PFSK-1 (cell line): Measurements from ENCODE around the gene ADAM10.

Source experiments
- FOXP2 ChIP-seq: optimal IDR thresholded peaks from 2 replicates; pipeline ENCODE3; 2011; ENCODE audit warnings: borderline replicate concordance, control low read depth, inconsistent platforms; ENCODE audit not compliant: insufficient read depth; ENCODE audit errors: extremely low read length, extremely low read depth
- POLR2AphosphoS5 ChIP-seq: IDR thresholded peaks from 2 replicates; pipeline ENCODE4 v1.6.1; 2012; ENCODE audit warnings: low read depth, mild to moderate bottlenecking, control low read depth, low read length, moderate library complexity
- REST ChIP-seq, 2 experiments: IDR thresholded peaks; 2 replicates each; pipeline versions ENCODE4 v1.6.1 to v1.8.0; 2011 to 2012; ENCODE audit warnings: low read depth in 2 of 2, low read length in 2 of 2, control low read depth in 1 of 2, inconsistent platforms in 1 of 2, mild to moderate bottlenecking in 1 of 2, moderate library complexity in 1 of 2; ENCODE audit not compliant: insufficient read depth in 1 of 2
- SIN3A ChIP-seq: IDR thresholded peaks from 2 replicates; pipeline ENCODE4 v1.6.1; 2012; ENCODE audit warnings: mild to moderate bottlenecking, low read length, moderate library complexity, borderline replicate concordance; ENCODE audit not compliant: insufficient read depth
- TAF1 ChIP-seq: IDR thresholded peaks from 2 replicates; pipeline ENCODE4 v1.6.1; 2012; ENCODE audit warnings: low read length, control low read depth, borderline replicate concordance; ENCODE audit not compliant: insufficient read depth

ADAM10 gene

GRCh38 chr15:58707397-58707796 lies 42.1 kb downstream of the ADAM10 start:
- TF ChIP-seq REST (IDR thresholded peaks at IDR 0.05; ENCODE audit: insufficient read depth in 1 of 2, low read depth in 2 of 2, low read length in 2 of 2) (no peak), SIN3A (no peak), TAF1 (no peak), FOXP2 (no peak), POLR2AphosphoS5 (no peak)

- no peak for TF ChIP-seq TAF1
- no peak for TF ChIP-seq FOXP2
- no peak for TF ChIP-seq REST (IDR thresholded peaks at IDR 0.05; ENCODE audit: insufficient read depth in 1 of 2, low read depth in 2 of 2, low read length in 2 of 2)
- no peak for TF ChIP-seq SIN3A
- no peak for TF ChIP-seq POLR2AphosphoS5
Observed at GRCh38 chr15:58705105-58705504, 44.4 kb downstream of the ADAM10 start.

- TF ChIP-seq REST (IDR thresholded peaks at IDR 0.05; ENCODE audit: insufficient read depth in 1 of 2, low read depth in 2 of 2, low read length in 2 of 2) = no peak
- TF ChIP-seq TAF1 = no peak
- TF ChIP-seq FOXP2 = no peak
- no peak for TF ChIP-seq POLR2AphosphoS5
- TF ChIP-seq SIN3A = no peak
Observed at GRCh38 chr15:58704155-58704865, 45.2 kb downstream of the ADAM10 start.

GRCh38 chr15:58703610-58704009 lies 45.9 kb downstream of the ADAM10 start:
- TF ChIP-seq SIN3A (no peak), TAF1 (no peak), POLR2AphosphoS5 (no peak)

GRCh38 chr15:58702233-58702632 lies 47.3 kb downstream of the ADAM10 start:
- TF ChIP-seq SIN3A (no peak), POLR2AphosphoS5 (no peak), FOXP2 (no peak), TAF1 (no peak), REST (IDR thresholded peaks at IDR 0.05; ENCODE audit: insufficient read depth in 1 of 2, low read depth in 2 of 2, low read length in 2 of 2) (no peak)
